SU-DHL-6 (cell line): ENCODE measurements around the gene TRPT1.

Source experiments
- CTCF ChIP-seq: fragments of 200-600 bp; sonication (generic); IDR thresholded peaks from one replicate; pipeline ENCODE4 v1.5.1; 2017; ENCODE audit warnings: antibody characterized with exemption, mild to moderate bottlenecking, low read length, moderate library complexity; ENCODE audit not compliant: insufficient read depth, poor library complexity, severe bottlenecking
- EZH2phosphoT487 ChIP-seq: fragments of 200-600 bp; sonication (generic), shearing (Covaris generic); conservative IDR thresholded peaks from 2 replicates; pipeline ENCODE4 v1.6.1; 2018; ENCODE audit warnings: mild to moderate bottlenecking, antibody characterized with exemption, low read length, moderate library complexity, mixed read lengths

DNA sequence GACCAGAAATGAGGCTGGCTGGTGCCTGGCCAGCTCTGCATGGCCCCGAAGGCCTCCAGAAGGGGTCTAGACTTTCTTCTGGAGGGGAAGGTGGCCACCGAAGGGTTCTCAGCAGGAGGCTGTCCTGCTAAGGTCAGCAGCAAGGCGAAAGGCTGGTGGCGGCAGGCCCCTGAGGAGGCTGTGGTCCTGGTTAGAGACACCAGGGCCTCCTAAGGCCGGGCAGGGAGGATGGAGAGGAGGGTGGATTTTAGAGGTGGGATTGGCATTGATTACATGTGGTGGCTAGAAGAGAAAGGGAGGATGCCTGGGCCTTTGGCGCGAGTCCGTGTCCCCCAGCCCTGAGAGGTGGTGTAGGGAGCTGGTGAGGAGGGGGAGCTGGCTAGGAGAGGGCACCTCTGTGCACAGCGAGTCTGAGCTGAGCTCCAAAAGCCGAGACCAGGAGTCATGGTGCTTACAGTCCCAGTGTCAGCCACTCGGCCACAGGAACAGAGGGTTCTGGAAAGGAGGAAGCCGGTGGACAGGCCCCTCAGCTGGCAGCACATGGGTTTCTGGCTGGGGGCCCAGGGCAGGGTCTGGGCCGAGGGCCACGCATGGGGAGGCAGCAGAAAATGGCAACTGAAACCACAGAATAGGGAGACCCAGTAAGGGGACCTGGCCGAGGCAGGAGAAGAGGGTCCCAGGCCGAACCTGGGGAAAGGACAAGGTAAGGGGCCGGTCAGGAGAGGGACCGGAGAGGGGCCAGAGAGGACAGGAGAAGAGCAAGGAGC lies 17.0 kb downstream of the TRPT1 start:
- no peak for TF ChIP-seq CTCF
- TF ChIP-seq EZH2phosphoT487: no peak
